Adipose tissue (tissue), 3 donors: Measurements from ENCODE around the gene CNOT3. TPM values are rescaled to one million over a fixed set of nuclear protein-coding genes. Genes with fewer than 3 reads are reported as not detected.

Experiments
- H3K27ac ChIP-seq: one replicate; pipeline ENCODE4 v1.5.1; 2013; ENCODE audit warnings: low read depth, low read length
- WGBS, 3 donors: extraction: QIAGEN DNeasy Blood & Tissue Kit; methylation state at CpG; one replicate each; pipeline ENCODE4 v1.1.7; 2013; 5-methylcytosine and 5-hydroxymethylcytosine counted together
- polyA plus RNA-seq, 3 donors: library from polyadenylated mRNA; stranded (reverse); fragments of 200-250 nt; gene quantifications; one replicate each; pipeline ENCODE4 v1.2.3, GENCODE V29; 2013
- donor health status: healthy with polysubstance abuse.
- donor health status: Bipolar disorder and iron deficiency.
- donor health status: healthy.

Gene CNOT3
- polyA plus RNA-seq, 3 donors, result 19.4 to 23.6 (median 20.7) TPM

DNA sequence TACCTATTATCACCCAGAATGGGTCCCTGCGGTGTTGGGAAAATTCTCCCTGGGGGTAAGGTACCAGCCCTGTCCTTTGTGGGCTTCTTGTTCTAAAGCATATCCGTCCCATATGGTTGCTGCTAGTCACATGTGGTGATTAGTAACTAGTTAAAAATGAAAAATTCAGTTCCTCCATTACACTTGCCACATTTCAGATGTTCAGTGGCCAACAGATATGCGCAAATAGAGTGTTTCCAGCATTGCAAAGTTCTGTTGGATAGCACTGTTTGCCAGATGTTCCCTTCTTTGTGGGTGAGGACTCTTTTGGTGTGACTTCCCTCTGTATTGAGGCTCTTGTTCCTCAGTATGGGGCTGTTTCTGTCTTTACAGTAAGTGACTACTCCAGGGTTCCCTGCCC lies 3.8 kb downstream of the CNOT3 start:
- H3K27ac ChIP-seq, result no peak overlapping the region
- WGBS, 3 donors, result 78 to 90% (median 87%) methylated on average over 3 of the region's 3 CpGs

DNA sequence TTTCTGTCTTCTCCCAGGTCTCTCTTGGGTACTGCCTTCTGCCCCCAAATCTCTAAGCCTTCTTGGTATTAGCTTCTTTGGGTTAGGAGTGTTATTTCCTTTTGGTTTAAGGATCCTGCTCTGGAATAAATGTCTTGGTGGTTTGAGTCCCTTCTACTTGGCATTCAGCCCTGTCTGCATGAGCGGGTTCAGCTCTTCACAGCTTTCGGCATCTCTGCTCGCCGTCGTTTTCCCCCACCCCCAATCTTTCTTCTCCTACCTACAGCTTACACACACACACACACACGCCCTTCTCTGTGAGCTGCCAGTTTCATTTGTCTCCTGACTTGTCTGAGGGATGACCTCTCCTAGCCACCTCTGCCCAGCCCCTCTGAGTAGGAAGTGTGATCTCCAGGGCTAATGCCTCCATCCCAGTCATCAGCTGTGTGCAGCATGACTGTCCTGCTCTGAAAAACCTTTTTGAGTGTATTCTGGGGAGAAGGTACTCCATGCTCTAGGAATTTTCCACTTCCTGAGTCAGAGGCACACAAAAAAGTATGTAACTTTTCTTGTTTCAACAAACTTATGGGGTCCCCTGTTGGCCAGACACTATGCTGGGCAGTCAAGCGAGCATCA lies 4.7 kb downstream of the CNOT3 start:
- WGBS, 3 donors, result 77 to 87% (median 85%) methylated on average over 7 of the region's 7 CpGs
- no peak overlapping the region for H3K27ac ChIP-seq

DNA sequence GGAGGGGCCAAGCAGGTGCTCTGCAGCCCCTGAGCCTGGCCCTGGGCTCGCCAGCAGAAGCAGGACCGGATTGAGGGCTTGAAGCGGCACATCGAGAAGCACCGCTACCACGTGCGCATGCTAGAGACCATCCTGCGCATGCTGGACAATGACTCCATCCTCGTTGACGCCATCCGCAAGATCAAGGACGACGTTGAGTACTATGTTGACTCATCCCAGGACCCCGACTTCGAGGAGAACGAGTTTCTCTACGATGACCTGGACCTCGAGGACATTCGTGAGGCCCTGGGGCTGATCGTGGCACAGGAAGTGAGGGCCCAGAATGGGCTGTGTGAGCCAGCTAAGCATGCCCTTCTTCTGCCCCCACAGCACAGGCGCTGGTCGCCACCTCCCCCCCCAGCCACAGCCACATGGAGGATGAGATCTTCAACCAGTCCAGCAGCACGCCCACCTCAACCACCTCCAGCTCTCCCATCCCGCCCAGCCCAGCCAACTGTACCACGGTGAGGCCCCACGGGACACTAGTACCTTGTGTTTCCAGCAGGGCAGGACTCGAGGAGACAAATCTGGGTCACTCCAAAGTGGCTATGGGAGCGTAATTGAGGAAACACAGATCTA lies 8.1 kb downstream of the CNOT3 start:
- no peak overlapping the region for H3K27ac ChIP-seq
- 90 to 93% (median 92%) methylated on average over 27 to 28 of the region's 28 CpGs for WGBS, 3 donors

DNA sequence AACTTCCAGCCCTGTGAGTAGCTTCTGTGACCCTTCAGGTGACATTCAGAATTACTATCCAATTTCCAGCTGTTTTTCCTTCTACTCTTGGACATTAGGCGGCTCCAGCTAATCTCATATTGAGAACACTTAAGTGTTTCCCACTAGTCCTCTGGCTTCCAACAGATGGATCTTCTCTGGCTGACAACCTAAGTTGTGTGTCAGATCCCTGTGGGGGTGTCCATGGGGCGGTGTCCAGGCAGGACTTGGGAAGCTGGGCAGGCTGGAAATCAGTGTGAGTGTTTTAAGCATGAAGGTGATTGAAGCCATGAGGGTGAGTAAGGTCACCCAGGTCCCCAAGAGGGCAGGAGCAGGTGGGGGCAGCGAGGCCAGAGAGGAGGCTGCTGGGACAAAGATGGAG lies 10.1 kb downstream of the CNOT3 start:
- 68 to 91% (median 74%) methylated on average over 3 of the region's 3 CpGs for WGBS, 3 donors
- no peak overlapping the region for H3K27ac ChIP-seq

DNA sequence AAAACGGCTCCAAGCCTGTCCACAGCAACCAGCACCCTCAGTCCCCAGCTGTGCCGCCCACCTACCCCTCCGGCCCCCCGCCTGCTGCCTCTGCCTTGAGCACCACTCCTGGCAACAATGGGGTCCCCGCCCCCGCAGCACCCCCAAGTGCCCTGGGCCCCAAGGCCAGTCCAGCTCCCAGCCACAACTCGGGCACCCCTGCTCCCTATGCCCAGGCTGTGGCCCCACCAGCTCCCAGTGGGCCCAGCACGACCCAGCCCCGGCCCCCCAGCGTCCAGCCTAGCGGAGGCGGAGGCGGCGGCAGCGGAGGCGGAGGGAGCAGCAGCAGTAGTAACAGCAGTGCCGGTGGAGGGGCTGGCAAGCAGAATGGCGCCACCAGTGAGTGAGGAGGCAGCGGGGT lies 10.6 kb downstream of the CNOT3 start:
- H3K27ac ChIP-seq, result no peak overlapping the region
- WGBS, 3 donors, result 80 to 87% (median 84%) methylated on average over 8 to 19 of the region's 19 CpGs

DNA sequence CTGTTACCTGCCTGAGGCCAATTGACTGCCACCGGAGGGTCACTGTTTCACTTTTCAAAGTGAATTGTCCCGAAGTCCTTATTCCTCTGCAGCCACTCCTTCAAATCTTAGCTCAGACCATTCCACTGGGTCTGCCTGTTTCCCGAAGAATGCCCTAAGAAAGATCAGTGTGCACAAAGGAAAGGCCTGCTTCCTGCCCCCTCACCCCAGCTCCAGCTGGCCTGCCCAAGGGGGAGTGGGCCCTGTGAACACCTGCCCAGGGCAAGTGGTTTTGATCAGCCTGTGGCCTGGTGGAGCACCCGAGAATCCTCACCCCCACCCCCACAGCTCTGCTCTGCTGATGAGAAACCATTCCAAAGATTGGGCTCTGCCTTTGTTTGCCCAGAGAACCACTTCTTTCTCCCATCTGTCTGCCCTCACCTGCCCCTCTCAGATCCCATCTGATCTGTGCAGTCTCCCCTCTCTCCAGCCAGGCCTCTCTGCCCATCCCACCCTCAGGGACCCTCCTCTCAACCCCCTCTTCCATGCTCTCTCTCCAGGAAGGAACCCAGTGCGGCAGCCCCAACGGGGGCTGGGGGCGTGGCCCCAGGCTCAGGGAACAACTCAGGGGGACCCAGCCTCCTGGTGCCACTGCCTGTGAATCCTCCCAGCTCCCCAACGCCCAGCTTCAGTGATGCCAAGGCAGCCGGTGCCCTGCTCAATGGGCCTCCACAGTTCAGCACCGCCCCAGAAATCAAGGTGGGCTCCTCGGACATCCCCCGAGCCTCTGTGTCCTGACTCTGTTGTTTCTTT lies 11.7 kb downstream of the CNOT3 start:
- no peak overlapping the region for H3K27ac ChIP-seq
- 75 to 83% (median 82%) methylated on average over 12 of the region's 12 CpGs for WGBS, 3 donors

DNA sequence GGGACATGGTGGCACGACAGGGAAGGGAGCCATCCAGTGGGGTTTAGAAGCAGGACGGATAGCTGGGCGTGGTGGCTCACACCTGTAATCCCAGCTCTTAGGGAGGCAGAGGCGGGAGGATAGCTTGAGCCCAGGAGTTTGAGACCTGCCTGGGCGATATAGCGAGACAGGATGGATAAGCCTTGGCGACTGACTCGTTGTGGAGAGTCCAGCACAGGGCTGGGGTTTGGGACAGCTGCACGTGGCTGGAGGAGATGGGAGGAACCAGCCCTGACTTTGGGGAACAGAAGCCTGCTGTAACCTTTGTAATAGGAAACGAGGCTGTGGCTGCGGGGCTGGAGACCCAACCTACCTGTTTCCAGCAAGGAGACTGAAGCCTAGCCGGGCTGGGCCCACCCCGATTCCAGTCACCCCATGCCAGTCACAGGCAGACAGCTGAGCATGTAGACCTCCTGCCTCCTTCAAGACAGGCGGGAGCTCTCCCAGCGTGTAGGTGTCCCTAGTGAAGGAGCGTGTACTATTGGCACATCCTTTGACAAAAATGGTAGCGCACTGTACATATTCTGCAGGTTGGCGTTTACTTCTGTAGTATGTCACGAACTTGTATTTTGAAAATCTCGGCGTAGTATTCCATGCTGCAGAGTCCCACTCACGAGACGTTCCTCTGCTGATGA lies 13.9 kb downstream of the CNOT3 start:
- WGBS, 3 donors, result 84 to 87% (median 85%) methylated on average over 23 of the region's 23 CpGs

DNA sequence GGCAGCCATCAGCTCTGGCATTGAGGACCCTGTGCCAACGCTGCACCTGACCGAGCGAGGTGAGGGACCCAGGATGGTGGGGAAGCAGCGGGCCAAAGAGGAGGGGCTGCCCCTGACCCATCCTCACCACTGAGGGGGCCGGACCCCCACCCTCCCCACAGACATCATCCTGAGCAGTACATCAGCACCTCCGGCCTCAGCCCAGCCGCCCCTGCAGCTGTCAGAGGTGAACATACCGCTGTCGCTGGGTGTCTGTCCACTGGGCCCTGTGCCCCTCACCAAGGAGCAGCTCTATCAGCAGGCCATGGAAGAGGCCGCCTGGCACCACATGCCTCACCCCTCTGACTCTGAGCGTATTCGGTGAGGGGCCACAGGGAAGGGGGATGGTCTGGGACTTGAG lies 14.7 kb downstream of the CNOT3 start:
- no peak overlapping the region for H3K27ac ChIP-seq
- 94 to 97% (median 95%) methylated on average over 11 to 12 of the region's 12 CpGs for WGBS, 3 donors

More for the DNA sequence above, 13.9 kb downstream of the CNOT3 start:
- no peak overlapping the region for H3K27ac ChIP-seq

DNA sequence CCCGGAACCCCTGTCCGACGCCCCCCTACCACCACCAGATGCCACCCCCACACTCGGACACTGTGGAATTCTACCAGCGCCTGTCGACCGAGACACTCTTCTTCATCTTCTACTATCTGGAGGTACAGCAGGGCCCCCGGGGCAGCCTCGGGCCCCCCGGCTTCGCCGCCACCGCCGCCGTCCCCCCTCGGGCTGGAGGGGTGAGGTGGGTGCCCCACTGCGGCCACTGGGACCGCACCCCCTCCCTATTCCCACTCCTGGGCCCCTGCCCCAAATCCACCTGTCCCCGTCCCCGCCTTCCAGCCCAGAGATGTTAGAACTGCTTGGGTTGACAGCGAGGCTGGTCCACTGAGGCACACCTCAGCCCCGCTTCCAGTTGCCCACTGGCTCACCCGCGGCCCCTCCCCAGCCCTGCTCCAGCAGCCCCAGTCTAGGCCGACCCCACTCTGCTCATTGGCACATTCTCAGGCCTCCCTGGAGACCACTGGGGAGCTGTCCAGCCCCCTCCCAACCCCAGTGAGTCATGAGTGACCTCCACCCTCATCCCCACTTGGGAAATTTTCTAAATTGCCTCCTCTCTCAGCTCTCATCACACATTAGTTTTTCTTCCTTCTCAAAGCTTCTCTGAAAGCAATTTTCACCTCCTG lies 15.4 kb downstream of the CNOT3 start:
- no peak overlapping the region for H3K27ac ChIP-seq
- WGBS, 3 donors, result 85 to 90% (median 85%) methylated on average over 24 to 25 of the region's 25 CpGs

DNA sequence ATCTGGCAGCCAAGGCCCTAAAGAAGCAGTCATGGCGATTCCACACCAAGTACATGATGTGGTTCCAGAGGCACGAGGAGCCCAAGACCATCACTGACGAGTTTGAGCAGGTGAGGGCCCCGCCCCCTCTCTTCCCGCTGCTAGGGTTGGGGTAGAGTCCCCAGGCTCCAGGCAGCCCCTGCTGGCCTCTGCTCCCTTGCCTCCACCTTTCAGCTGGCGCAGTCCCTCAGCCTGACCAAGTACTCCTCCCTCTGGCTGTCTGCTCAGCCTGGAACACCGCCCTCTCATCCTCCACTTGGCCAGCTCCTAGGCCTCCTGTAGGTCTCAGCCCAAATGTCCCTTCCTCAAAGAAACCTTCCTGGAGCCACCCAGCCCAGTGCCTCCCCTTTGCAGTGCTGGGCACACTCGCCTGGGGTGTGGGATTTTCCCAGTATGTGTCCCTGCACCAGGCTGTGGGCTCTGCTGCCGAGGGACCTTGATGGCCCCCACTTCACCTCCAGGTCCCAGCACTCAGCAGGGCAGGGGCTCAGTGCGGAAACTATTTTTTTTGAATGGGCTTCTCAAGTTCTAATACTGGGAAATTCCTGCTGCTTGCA lies 16.3 kb downstream of the CNOT3 start:
- WGBS, 3 donors, result 81 to 87% (median 85%) methylated on average over 10 of the region's 10 CpGs
- no peak overlapping the region for H3K27ac ChIP-seq

DNA sequence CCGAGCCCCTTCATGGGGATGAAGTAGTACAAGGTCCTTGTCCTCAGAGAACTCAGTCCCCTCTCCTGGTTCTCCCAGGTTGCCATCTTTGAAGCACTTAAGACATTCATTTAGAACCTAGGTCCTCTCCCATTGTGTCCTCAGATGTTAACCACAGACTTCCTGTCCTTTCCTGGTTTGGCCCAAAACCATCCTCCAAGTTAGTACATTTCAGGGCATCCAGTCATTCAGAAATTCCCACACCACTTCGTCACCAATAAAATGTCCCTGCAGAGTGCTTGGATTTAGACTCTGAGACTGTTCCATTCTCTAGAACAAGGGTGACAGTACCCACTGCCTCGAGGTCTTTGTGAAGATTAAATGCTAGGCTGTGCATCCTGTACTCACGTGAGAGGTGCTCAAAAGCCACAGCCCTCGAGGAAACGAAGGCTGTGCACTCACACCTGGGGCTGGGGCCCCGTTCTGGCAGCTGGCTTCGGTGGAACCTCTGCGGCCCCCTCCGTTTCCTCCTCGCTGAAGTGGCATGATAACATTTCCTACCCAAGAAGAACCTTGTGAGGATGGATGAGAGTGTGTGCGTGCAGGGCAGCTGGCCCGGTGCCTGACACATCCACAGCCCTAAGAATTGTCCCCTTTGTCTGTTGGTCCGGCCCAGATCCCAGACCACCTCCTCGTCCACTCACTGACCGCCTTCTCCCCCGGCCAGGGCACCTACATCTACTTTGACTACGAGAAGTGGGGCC lies 17.2 kb downstream of the CNOT3 start:
- H3K27ac ChIP-seq, result no peak overlapping the region
- WGBS, 3 donors, result 68 to 74% (median 68%) methylated on average over 18 of the region's 18 CpGs

DNA sequence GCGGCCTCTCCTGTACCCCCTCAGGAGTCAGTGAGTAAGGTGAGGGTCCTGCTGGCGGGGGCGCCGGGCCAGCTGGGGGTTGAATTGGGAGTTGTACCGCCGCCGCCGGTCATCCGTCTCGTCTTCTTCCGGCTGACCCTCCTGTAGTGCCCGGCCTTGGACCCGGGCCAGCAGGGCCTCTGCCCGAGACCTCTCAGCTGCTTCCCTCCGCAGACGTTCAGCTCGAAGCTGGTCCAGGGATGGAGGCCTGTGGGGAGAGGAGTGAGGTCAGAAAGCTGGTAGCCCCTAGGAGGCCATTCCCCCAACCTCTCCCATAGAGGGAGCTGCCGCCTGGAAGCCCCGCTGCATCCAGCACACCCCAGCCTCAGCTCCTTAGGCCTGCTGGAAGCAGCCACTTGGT lies 18.1 kb downstream of the CNOT3 start:
- no peak overlapping the region for H3K27ac ChIP-seq
- 70 to 82% (median 79%) methylated on average over 19 of the region's 19 CpGs for WGBS, 3 donors

DNA sequence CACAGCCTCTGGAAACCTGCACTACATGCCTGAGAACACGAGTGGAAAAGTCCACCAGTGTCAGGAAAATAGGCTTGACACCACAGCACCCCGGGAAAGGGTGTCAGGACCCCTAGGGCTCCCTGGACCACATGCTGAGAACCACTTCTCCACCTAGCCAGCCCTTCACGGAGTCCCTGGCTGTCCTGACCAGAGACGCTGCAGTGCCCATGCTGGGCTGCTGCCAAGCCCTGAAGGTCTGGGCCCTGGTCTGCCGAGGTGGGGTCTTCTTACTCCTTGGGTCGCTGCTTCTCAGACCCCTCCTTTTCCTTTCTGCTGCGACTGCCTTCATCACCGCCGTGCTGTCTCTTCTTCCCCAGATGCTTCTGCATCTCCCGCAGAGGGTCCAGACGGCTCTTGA lies 18.9 kb downstream of the CNOT3 start:
- H3K27ac ChIP-seq, result no peak overlapping the region
- 81 to 85% (median 84%) methylated on average over 11 of the region's 11 CpGs for WGBS, 3 donors

DNA sequence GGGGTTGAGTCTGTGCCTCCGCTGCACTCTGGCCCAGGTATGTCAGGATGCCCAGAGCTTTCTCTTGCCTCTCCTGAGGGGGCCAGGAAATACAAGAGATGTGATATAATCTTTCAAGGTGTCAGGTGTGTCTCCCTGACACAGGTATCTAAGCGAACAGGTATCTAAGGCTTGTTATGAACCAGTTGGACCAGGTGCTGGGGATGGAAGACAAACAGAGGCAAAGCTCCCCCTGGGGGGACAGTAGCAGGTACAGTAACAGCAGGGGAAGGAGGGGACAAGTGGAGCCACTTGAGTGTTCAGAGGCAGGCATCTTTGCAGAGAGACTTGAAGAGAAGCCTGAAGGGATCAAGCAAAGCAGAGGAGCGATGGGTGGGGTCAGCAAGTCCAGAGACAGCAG lies 19.4 kb downstream of the CNOT3 start:
- no peak overlapping the region for H3K27ac ChIP-seq
- 79 to 96% (median 95%) methylated on average over 3 of the region's 3 CpGs for WGBS, 3 donors

DNA sequence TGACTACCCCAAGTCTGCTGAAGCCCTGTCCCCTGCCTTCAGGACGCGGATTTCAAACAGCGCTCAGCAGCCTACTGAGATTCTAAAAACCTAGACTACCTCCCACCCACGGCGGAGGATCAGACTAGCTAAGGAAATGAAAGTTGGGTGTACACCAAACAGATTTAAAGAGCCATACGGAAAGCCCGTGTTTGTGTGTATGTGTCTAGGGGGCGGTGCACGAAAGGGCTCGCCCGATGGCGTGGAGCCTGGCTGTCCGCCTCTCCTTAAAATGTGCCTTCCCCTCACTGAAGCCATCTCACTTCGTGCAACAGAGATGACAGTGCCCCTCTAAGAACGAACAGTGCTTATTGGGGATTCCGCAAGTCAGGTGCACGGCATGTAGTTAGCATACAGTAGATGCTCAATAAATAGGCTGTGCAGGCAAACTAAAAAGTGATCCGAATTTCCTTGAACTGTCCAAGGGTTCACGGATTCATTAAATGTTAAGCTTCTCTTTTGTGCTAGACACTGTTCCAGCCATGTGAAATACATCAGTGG lies 21.3 kb downstream of the CNOT3 start:
- no peak overlapping the region for H3K27ac ChIP-seq
- 9 to 10% (median 9%) methylated on average over 19 of the region's 19 CpGs for WGBS, 3 donors

DNA sequence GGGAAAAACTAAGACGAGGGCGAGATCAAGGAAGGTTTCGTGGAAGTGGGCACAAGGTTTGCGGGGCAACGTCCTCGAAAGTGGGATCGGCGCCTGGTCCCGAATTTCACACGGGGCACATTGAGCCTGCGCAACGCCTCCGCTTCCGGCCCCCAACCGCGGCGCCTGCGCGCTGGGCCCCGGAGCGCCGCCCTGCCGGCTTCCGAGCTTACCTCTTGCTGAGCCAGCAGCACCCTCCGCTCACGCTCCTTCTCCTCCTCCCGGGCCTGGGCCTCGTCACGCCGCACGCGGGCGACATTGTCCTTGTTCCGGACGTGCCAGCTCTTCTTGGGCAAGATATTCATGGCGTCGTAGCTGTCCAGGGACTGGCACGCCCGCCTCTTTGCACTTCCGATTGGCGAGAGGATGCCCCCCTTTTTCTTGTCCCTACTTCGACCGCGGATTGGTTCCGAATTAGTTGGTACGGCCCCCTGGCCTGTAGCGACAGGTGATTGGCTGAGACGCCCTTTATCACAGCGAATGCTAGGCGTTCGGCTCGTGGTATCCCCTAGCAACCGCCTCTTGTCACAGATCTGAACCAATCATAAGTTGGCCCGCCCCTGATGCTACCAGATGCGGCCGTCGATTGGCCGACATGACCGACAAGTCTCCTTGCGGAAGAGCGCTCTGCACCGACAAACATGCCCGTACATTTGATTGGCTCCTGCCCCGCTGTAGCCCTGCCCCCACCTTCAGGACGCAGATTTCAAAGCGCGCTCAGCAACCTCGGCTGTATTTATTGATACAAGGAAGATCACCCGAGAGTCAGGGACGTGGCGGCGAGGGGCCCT lies 22.0 kb downstream of the CNOT3 start, which contains the start of gene LENG1:
TSS of gene LENG1 (minus strand) at position 370 of the 830 bp plus-strand sequence. CDS start at position 344, 26 bp downstream.
- 0 to 1% (median 0%) methylated on average over 70 to 72 of the region's 72 CpGs for WGBS, 3 donors
- peak within 1 kb of the TSS; percentile 60 for H3K27ac ChIP-seq
